Lower leg skin (tissue), 3 donors: ENCODE measurements around the gene CIZ1.

Experiments
- CTCF ChIP-seq, 3 donors: fragments of 450-650 bp; IDR thresholded peaks; one replicate each; pipeline ENCODE4 v1.5.1; 2016; ENCODE audit warnings: antibody characterized with exemption in 3 of 3, mild to moderate bottlenecking in 3 of 3, moderate library complexity in 2 of 3
- POLR2A ChIP-seq, 2 donors: fragments of 450-650 bp; IDR thresholded peaks; one replicate each; pipeline ENCODE4 v1.6.1; 2016 to 2017; ENCODE audit warnings: antibody characterized with exemption in 2 of 2, mild to moderate bottlenecking in 1 of 2, moderate library complexity in 1 of 2

GRCh38 chr9:128218172-128218517, 26.8 kb upstream of the CIZ1 start:
- TF ChIP-seq CTCF (IDR thresholded peaks at IDR 0.05) (no peak), POLR2A (IDR thresholded peaks at IDR 0.05) (no peak)
